HepG2 (cell line): ENCODE data around the gene RSPH1. TPM values are rescaled to one million over a fixed set of nuclear protein-coding genes. Genes with fewer than 3 reads are reported as not detected.

ENCODE experiments used
- ATAC-seq: fragments of 200-7000 bp; cut with Tn5 transposase; 3 replicates; pipeline ENCODE4 v1.9.1; 2020; ENCODE audit warnings: mild to moderate bottlenecking, moderate library complexity
- BruUV-seq: library from RNA; stranded (reverse); fragments of 400-500 nt; replicated peaks from 2 replicates; lab custom pipeline; 2021; lab: Mats Ljungman, UMichigan
- CTCF ChIA-PET: fragments of 300-600 bp; formaldehyde crosslinking; extraction: SDS; loops from one replicate; lab custom pipeline; 2021; ENCODE audit warnings: low total read pairs, inconsistent platforms, low intra/inter-chr PET ratio; lab: Yijun Ruan, JAX
- POLR2A ChIA-PET: fragments of 350-600 bp; sonication (Branson Sonifier 250); formaldehyde crosslinking; loops from one replicate; lab custom pipeline; 2020; ENCODE audit warnings: antibody characterized with exemption, inconsistent platforms; lab: Yijun Ruan, JAX
- DNase-seq: peaks from one replicate; pipeline ENCODE4 v3.0.0-alpha.2; 2015; ENCODE audit warnings: low spot score
- FAIRE-seq: peaks from 3 replicates; lab custom pipeline; 2011; peaks lifted over from hg19 to GRCh38; lab: Jason Lieb, UNC
- H2AFZ ChIP-seq: one replicate; pipeline ENCODE4 v1.6.1; 2011; ENCODE audit warnings: low read length, inconsistent platforms
- H3K27ac ChIP-seq: fragments of 300-600 bp; 3 replicates; pipeline ENCODE4 v1.8.0; 2011; ENCODE audit warnings: mixed run types, mild to moderate bottlenecking, mixed read lengths, low read length, inconsistent platforms; ENCODE audit not compliant: insufficient read depth; ENCODE audit errors: extremely low read length
- H3K27me3 ChIP-seq, 2 experiments: fragments of 200-600 bp in 1 of 2; 2 replicates in 1 of 2; 3 replicates in 1 of 2; pipeline versions ENCODE4 v1.6.0 to v1.8.0; 2011; ENCODE audit warnings: low read length in 2 of 2, mild to moderate bottlenecking in 2 of 2, moderate library complexity in 2 of 2, inconsistent platforms in 1 of 2; ENCODE audit not compliant: insufficient read depth in 2 of 2, control insufficient read depth in 1 of 2
- H3K36me3 ChIP-seq, 2 experiments: fragments of 200-600 bp in 1 of 2; replicated peaks in 1 of 2; 2 replicates in 1 of 2; 3 replicates in 1 of 2; pipeline versions ENCODE4 v1.5.1 to v1.8.0; 2011; ENCODE audit warnings: low read length in 2 of 2, inconsistent platforms in 1 of 2; ENCODE audit not compliant: insufficient read depth in 2 of 2, control insufficient read depth in 1 of 2
- H3K4me1 ChIP-seq: 2 replicates; pipeline ENCODE4 v1.5.1; 2012; ENCODE audit warnings: low read length, inconsistent platforms; ENCODE audit not compliant: insufficient read depth
- H3K4me2 ChIP-seq: 2 replicates; pipeline ENCODE4 v1.6.0; 2011; ENCODE audit warnings: low read depth, low read length, inconsistent platforms
- H3K4me3 ChIP-seq, 3 experiments: fragments of 200-600 bp in 1 of 3; sonication (generic), shearing (Covaris generic) in 1 of 3; replicated peaks in 1 of 3; 2 replicates each; pipeline ENCODE4 v1.5.1; 2011 to 2016; ENCODE audit warnings: low read length in 3 of 3, inconsistent platforms in 2 of 3, low read depth in 2 of 3, mild to moderate bottlenecking in 2 of 3, control low read depth in 1 of 3, mixed read lengths in 1 of 3; ENCODE audit not compliant: insufficient read depth in 1 of 3
- H3K79me2 ChIP-seq: one replicate; pipeline ENCODE4 v1.6.1; 2011; ENCODE audit warnings: low read length, inconsistent platforms; ENCODE audit not compliant: insufficient read depth
- H3K9ac ChIP-seq: 2 replicates; pipeline ENCODE4 v1.6.0; 2011; ENCODE audit warnings: mild to moderate bottlenecking, low read depth, low read length, inconsistent platforms; ENCODE audit not compliant: insufficient read depth
- H3K9me3 ChIP-seq: 2 replicates; pipeline ENCODE4 v1.5.1; 2012; ENCODE audit warnings: mild to moderate bottlenecking, low read length
- H4K20me1 ChIP-seq: 2 replicates; pipeline ENCODE4 v1.6.0; 2011; ENCODE audit warnings: inconsistent platforms, mild to moderate bottlenecking, low read length, moderate library complexity; ENCODE audit not compliant: insufficient read depth
- CREB1 ChIP-seq, 2 experiments: fragments of 450-650 bp in 1 of 2; IDR thresholded peaks; 2 replicates each; pipeline ENCODE4 v1.6.1; 2016 to 2017; ENCODE audit warnings: control low read depth in 1 of 2, mild to moderate bottlenecking in 1 of 2, missing compliant biosample characterization in 1 of 2, missing genetic modification characterization in 1 of 2
- CREM ChIP-seq, 2 experiments: sonication (generic) in 1 of 2; formaldehyde crosslinking in 1 of 2; IDR thresholded peaks; 2 replicates each; pipeline versions ENCODE4 v1.4.0 to v1.6.1; 2016 to 2020; ENCODE audit warnings: antibody characterized with exemption in 1 of 2, mild to moderate bottlenecking in 1 of 2, missing genetic modification reagents in 1 of 2
- MEIS2 ChIP-seq: sonication (generic); formaldehyde crosslinking; IDR thresholded peaks from 2 replicates; pipeline ENCODE4 v1.9.0; 2021; ENCODE audit warnings: mild to moderate bottlenecking, missing genetic modification reagents
- PAWR ChIP-seq: sonication (generic); formaldehyde crosslinking; IDR thresholded peaks from 2 replicates; pipeline ENCODE4 v1.4.0; 2020; ENCODE audit warnings: missing genetic modification reagents, mild to moderate bottlenecking, borderline replicate concordance
- SATB2 ChIP-seq: sonication (generic); formaldehyde crosslinking; IDR thresholded peaks from 2 replicates; pipeline ENCODE4 v1.5.0; 2020; ENCODE audit warnings: missing genetic modification reagents
- TIGD3 ChIP-seq: sonication (generic); formaldehyde crosslinking; IDR thresholded peaks from 2 replicates; pipeline ENCODE4 v1.5.1; 2020; ENCODE audit warnings: mild to moderate bottlenecking, missing genetic modification reagents, borderline replicate concordance
- TOE1 ChIP-seq: sonication (generic); formaldehyde crosslinking; IDR thresholded peaks from 2 replicates; pipeline ENCODE4 v1.4.0; 2020; ENCODE audit warnings: mild to moderate bottlenecking, missing genetic modification reagents
- ZNF337 ChIP-seq: sonication (generic); formaldehyde crosslinking; IDR thresholded peaks from 2 replicates; pipeline ENCODE4 v1.5.1; 2020; ENCODE audit warnings: missing genetic modification reagents, low read depth, mild to moderate bottlenecking, borderline replicate concordance
- ZNF350 ChIP-seq: sonication (generic); formaldehyde crosslinking; IDR thresholded peaks from 2 replicates; pipeline ENCODE4 v1.4.0; 2020; ENCODE audit warnings: mild to moderate bottlenecking, low read depth, missing genetic modification reagents, borderline replicate concordance
- ZNF605 ChIP-seq: sonication (generic); formaldehyde crosslinking; IDR thresholded peaks from 2 replicates; pipeline ENCODE4 v1.8.0; 2022; ENCODE audit warnings: mild to moderate bottlenecking, missing genetic modification reagents
- ZNF792 ChIP-seq: IDR thresholded peaks from 2 replicates; pipeline ENCODE4 v1.6.1; 2016
- ZNF879 ChIP-seq: sonication (generic); formaldehyde crosslinking; IDR thresholded peaks from 2 replicates; pipeline ENCODE4 v1.8.1; 2023; ENCODE audit warnings: missing genetic modification reagents
- WGBS: methylation state at CpG from one replicate; pipeline ENCODE4 v1.1.6; 2017; ENCODE audit warnings: low lambda C conversion rate; 5-methylcytosine and 5-hydroxymethylcytosine counted together
- in situ Hi-C: cut with HindIII; loops from 2 replicates; pipeline ENCODE4 v1.10.0; 2017; ENCODE audit warnings: low pct_unique_long_range_greater_than_20kb; ENCODE audit not compliant: extremely low pct_ligation_motif_present
- intact Hi-C: fragments of 100-400 bp; cut with micrococcal nuclease; formaldehyde crosslinking; loops from one replicate; pipeline ENCODE4 v1.10.0; 2022; ENCODE audit not compliant: unreplicated experiment
- polyA plus RNA-seq, 8 experiments: library from polyadenylated mRNA; depleted of rRNA in 3 of 8; stranded (reverse) in 7 of 8; unstranded in 1 of 8; fragments of >200 nt; fragmentation: Illumina TruSeq in 4 of 8; extraction: Trizol in 4 of 8; gene quantifications; 2 replicates each; pipeline versions ENCODE4 v1.2.1 to v1.2.3, GENCODE V29; 2011 to 2016; ENCODE audit warnings: low read depth in 4 of 8, missing spikeins in 1 of 8, mixed read lengths in 1 of 8; ENCODE audit not compliant: insufficient read depth in 1 of 8
- total RNA-seq, 5 experiments: library from RNA; depleted of rRNA; stranded (reverse); fragments of >200 nt; fragmentation: Illumina TruSeq; extraction: Trizol; gene quantifications; 2 replicates each; pipeline ENCODE4 v1.2.3, GENCODE V29; 2016; ENCODE audit warnings: low read depth in 1 of 5
- TF ChIP-seq, protein P1 (sequence below): sonication (generic); formaldehyde crosslinking; IDR thresholded peaks from 2 replicates; pipeline ENCODE4 v1.8.0; 2022; ENCODE audit warnings: missing genetic modification reagents, mild to moderate bottlenecking, borderline replicate concordance
- TF ChIP-seq, protein P2 (sequence below): sonication (generic); formaldehyde crosslinking; IDR thresholded peaks from 2 replicates; pipeline ENCODE4 v1.5.1; 2020; ENCODE audit warnings: mild to moderate bottlenecking, missing genetic modification reagents, moderate library complexity

Gene RSPH1
- total and polyA plus RNA-seq, 2 of the 13 experiments (the other 11 are each of a cell fraction or from before 2014, with no cell fraction given), result not detected

DNA sequence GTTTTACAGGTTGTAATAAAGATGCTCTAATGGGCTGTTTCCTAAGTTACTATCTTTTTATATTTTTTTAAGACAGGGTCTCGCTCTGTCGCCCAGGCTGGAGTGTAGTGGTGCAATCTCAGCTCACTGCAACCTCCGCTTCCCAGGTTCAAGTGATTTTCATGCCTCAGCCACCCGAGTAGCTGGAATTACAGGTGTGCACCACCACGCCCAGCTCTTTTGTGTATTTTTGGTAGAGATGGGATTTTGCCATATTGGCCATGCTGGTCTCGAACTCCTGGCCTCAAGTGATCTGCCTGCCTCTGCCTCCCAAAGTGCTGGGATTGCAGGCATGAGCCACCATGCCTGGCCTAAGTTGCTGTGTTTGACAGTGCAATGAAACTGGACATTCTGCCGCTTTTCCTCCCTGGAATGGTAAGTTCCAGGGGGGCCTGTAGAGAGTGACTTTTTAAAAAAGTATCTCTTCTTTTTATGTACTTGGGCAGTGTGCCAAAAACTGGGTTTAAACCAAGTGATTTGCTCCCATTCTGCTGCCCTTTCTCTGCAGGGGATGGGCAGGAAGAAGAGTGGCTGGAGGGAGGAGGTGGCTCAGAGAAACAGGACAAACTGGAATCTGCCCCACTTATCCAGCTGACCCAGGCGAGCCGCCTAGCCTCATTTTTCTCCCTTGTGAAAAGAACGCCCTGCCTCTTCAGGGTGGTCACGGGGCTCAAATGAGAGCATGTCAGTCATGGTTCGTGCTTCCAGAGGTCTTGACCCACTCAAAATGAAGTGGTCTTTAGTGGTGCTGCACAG lies 19.9 kb upstream of the RSPH1 start:
- CTCF ChIA-PET, result no interaction called here
- no peak overlapping the region for H3K4me2 ChIP-seq

More for the DNA sequence above, 19.9 kb upstream of the RSPH1 start:
- H3K27ac ChIP-seq, result no peak overlapping the region
- BruUV-seq, result no TSS peak
- H2AFZ ChIP-seq, result no peak overlapping the region
- H3K9ac ChIP-seq, result no peak overlapping the region
- FAIRE-seq (no peak), DNase-seq (no peak), ATAC-seq (no peak)
- H3K79me2 ChIP-seq, result no peaks in the 10 kb centered on the region
- WGBS, result 74% methylated on average over 12 of the region's 12 CpGs
- H3K36me3 ChIP-seq, result no peaks in the 10 kb centered on the region
- no peak overlapping the region for H3K4me3 ChIP-seq
- peaks cover 10% of the 10 kb centered on the region; the same call in 1 of the 2 replicates for H3K4me1 ChIP-seq
- no peaks in the 10 kb centered on the region for H4K20me1 ChIP-seq
- no peak for TF ChIP-seq TIGD3
- no peak for TF ChIP-seq CREM (IDR thresholded peaks at IDR 0.05)
- TF ChIP-seq CREM (CRISPR knock-in tag; IDR thresholded peaks at IDR 0.05), result no peak
- TF ChIP-seq SATB2, result no peak
- TF ChIP-seq MEIS2 (CRISPR knock-in tag), result no peak
- TF ChIP-seq CREB1 (IDR thresholded peaks at IDR 0.05), result no peak
- no peak for TF ChIP-seq CREB1 (CRISPR knock-in tag; IDR thresholded peaks at IDR 0.05)
- TF ChIP-seq ZNF350, result no peak
- TF ChIP-seq PAWR, result no peak
- no peak for TF ChIP-seq ZNF879 (CRISPR knock-in tag)
- TF ChIP-seq ZNF605, result no peak
- TF ChIP-seq, protein P1, sequence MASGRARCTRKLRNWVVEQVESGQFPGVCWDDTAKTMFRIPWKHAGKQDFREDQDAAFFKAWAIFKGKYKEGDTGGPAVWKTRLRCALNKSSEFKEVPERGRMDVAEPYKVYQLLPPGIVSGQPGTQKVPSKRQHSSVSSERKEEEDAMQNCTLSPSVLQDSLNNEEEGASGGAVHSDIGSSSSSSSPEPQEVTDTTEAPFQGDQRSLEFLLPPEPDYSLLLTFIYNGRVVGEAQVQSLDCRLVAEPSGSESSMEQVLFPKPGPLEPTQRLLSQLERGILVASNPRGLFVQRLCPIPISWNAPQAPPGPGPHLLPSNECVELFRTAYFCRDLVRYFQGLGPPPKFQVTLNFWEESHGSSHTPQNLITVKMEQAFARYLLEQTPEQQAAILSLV (CRISPR knock-in tag), result no peak
- TF ChIP-seq ZNF792 (CRISPR knock-in tag), result no peak
- TF ChIP-seq, protein P2, sequence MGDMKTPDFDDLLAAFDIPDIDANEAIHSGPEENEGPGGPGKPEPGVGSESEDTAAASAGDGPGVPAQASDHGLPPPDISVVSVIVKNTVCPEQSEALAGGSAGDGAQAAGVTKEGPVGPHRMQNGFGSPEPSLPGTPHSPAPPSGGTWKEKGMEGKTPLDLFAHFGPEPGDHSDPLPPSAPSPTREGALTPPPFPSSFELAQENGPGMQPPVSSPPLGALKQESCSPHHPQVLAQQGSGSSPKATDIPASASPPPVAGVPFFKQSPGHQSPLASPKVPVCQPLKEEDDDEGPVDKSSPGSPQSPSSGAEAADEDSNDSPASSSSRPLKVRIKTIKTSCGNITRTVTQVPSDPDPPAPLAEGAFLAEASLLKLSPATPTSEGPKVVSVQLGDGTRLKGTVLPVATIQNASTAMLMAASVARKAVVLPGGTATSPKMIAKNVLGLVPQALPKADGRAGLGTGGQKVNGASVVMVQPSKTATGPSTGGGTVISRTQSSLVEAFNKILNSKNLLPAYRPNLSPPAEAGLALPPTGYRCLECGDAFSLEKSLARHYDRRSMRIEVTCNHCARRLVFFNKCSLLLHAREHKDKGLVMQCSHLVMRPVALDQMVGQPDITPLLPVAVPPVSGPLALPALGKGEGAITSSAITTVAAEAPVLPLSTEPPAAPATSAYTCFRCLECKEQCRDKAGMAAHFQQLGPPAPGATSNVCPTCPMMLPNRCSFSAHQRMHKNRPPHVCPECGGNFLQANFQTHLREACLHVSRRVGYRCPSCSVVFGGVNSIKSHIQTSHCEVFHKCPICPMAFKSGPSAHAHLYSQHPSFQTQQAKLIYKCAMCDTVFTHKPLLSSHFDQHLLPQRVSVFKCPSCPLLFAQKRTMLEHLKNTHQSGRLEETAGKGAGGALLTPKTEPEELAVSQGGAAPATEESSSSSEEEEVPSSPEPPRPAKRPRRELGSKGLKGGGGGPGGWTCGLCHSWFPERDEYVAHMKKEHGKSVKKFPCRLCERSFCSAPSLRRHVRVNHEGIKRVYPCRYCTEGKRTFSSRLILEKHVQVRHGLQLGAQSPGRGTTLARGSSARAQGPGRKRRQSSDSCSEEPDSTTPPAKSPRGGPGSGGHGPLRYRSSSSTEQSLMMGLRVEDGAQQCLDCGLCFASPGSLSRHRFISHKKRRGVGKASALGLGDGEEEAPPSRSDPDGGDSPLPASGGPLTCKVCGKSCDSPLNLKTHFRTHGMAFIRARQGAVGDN (CRISPR knock-in tag), result no peak
- no peak for TF ChIP-seq ZNF337
- TF ChIP-seq TOE1, result no peak
- in situ Hi-C loops (no loop called here), intact Hi-C loops (no loop called here)
- H3K27me3 ChIP-seq, result peaks cover 7 to 43% of the 10 kb centered on the region in 2 experiments
- POLR2A ChIA-PET, result no interaction called here
- H3K9me3 ChIP-seq, result no peaks in the 10 kb centered on the region
